ENCODE measurements around the gene MAGI2.

Gene MAGI2

DNA sequence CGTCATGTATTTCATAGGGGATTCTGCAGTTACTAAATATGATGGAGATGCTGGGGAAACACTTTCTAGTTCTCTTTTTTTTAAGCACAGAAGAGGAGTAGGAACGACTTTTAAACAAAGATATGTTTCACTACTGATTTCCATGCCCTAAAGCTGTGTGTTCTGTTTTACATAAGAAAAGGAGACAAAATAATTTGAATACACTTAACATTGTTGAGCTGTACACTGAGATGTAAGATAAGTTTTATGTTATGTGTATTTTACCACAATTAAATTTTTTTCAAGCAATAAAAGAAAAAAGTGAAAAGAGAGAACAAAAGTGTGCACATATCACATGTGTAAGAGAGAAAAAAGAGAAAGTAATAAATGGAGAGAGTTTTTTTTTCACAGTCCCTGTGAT lies 1246.7 kb downstream of the MAGI2 start:
- DNase-seq (ENCODE audit: extremely low spot score, insufficient read length, low read depth) (no peak), FAIRE-seq (no peak)

DNA sequence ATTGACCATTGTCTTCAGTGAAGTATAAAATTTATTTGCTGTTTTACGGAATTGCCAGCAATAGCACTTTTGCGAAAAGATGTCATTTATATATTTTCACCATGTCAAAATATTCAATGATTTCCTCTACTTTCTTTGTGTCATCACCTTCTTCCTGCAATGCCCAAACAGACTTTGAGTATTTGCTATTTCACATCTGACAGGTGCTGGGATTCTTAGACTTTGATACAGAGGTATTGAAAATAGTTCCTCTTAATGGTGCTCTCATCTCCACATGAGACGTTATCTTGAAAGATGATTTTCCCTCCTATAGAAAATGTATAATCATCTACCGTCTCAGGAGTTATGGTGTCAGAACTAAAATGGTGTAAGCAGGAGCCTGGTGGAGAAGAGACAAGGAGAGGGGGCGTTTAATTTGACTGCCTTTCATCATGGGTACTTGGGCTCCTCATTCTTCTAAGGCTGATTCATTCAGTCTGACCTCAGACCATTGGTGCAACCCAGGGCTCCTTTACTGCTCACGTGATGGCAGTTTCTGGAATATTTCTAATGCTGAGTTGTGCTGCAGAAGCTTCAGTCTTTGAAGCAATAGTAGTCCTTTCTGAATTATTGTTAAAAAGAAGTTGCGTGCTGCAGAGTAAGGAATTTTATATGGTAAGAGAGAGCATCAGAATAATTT lies 1250.3 kb downstream of the MAGI2 start:
- DNase-seq (ENCODE audit: extremely low spot score, insufficient read length, low read depth) (no peak), FAIRE-seq (no peak)

DNA sequence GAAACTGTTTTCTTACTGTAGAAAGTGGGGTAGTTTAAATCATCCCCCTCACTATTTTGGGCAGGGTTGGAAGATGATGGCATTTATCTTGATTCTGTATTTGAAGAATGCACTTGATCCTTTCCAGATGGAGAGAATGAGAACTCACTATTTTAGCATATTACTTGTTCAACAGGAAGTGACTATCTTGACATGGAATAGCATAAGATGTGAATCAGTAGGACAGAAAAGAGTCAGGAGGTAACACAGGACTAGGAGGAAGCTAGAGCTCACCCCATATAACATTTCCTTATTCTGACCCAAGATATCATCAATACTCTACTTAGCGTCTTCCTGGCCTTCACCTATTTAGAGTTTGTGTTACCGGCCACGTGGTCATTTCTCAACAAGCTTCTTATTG lies 1254.7 kb downstream of the MAGI2 start:
- DNase-seq (ENCODE audit: extremely low spot score, insufficient read length, low read depth), result no peak

DNA sequence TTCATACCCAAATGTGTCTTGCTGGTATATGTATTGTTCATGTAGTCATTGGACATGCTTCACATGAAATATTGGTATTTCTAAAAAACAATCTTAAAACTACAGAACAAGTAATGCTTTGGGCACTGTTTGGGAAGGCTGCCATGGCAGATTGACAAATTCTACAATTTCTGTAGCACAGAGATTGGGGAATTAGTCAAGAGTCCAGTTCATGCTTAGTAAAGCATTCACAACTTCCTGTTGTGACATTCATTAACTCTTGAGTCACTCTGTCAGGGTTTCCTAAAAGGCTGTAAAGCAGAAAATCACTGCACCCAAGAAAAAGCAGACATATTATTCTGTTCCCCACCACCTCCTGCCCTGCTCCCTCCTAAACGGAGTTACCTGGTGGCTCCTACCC lies 1256.0 kb downstream of the MAGI2 start:
- FAIRE-seq, result no peak
- DNase-seq (ENCODE audit: extremely low spot score, insufficient read length, low read depth), result no peak

More for the DNA sequence above, 1254.7 kb downstream of the MAGI2 start:
- FAIRE-seq, result no peak

DNA sequence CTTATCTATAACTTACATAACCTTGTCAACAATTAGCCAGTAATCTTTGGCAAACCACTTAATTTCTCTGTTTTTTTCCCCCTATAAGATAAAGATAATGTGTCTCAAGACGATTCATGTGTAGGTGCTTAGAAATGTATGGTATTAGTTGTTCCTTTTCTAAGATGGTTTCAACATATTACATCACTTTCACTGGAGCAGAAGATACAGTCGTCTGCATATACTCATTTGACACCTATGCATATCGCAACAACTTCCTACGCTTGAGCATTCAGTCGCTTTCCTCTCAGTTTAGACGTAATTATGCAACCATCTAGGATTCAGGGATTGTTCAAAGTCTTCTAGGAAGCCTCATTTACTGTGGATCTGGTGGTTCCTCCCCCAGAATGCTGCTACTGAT lies 1258.2 kb downstream of the MAGI2 start:
- FAIRE-seq (no peak), DNase-seq (ENCODE audit: extremely low spot score, insufficient read length, low read depth) (no peak)

DNA sequence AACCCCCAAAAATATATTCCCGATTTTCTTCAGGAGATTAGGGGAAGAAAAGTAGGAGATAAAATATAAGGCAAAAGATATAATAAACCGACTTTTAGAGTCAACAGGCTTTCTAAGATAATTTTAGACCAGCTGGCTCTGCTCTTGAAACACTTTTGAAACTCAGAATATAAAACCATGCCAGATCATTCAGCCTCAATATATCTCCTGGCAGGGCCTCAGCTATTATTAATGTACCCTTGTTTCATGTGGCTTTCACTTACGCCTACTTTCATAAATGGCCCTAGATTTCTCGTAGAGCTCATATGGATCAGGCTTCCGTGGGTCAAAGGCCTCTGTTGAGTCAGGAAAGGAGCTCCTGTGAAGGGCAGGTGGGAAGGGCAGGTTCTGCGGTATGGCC lies 1258.9 kb downstream of the MAGI2 start:
- FAIRE-seq (no peak), DNase-seq (ENCODE audit: extremely low spot score, insufficient read length, low read depth) (no peak)

DNA sequence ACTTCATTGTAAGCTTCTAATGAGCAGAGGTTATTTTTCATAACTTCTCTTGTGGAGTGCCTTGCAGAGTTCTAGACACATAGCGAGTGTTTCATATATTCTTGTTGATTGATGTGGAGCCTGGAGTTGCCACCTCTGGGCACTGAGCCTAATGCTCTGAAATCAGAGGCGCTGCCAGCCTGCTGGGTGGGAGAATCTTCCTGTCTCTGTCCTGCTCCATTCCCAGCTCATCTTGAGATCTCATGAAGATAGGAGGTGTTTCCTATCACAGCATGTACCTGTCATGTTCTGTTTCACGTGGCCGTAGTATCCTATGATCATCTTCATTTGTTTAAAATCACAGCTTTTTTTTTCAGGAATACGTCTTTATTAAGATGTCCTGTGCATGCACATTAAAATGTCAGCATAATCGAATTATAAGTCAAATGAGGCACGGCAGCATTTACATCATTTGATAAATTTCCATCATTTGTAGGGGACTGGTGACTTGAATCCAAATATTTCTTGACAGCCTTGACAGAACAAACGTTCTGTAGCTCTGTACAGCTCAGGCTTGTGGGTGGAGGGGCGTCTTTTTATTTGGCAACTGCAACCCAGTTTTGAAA lies 1261.9 kb downstream of the MAGI2 start:
- FAIRE-seq, result no peak
- DNase-seq (ENCODE audit: extremely low spot score, insufficient read length, low read depth), result no peak

DNA sequence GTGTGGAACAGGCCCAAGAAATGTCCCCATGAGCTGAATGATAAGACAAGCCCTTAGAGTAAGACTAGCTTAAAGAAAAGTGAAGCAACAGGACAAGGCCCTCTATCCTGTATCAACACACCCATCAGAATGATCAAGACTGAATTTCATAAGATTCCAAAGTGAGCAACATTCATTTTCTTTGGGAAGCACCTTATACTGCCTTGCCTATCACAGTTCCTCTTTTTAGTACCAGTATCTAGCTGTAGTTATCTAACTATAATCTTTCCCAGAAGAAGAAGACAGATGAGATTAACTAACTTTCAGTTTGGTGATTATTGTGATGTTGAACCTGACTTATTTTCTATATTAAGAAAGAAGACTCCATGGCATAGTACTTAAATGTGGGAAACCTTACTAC lies 1263.7 kb downstream of the MAGI2 start:
- FAIRE-seq, result no peak
- no peak for DNase-seq (ENCODE audit: extremely low spot score, insufficient read length, low read depth)

DNA sequence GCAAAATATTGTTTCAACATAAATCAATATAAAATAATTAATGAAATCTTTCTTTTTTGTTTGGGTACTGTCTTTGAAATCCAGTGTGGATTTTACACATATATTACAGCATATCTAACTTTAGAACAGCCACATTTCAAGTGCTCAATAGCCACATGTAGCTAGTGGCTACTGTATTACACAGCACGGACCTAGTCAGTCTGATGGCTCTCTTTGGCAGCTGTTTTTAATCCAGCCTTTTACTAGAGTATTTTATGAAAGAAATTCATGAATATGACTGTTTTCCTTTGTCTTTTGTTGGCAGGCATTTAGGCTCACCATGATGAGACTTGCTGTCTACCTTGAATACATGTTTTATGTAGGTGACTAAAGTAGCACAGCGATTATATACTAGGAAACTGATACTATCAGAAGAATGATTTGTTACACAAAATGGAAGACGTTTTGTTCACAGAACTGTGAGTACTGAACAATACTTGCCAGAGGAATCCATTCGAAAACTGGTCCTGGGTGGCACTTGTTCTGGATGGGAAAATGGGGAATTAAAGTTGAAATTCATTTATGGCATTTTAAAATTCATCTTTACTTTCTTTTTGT lies 1268.2 kb downstream of the MAGI2 start:
- DNase-seq (ENCODE audit: extremely low spot score, insufficient read length, low read depth) (no peak), FAIRE-seq (no peak)

DNA sequence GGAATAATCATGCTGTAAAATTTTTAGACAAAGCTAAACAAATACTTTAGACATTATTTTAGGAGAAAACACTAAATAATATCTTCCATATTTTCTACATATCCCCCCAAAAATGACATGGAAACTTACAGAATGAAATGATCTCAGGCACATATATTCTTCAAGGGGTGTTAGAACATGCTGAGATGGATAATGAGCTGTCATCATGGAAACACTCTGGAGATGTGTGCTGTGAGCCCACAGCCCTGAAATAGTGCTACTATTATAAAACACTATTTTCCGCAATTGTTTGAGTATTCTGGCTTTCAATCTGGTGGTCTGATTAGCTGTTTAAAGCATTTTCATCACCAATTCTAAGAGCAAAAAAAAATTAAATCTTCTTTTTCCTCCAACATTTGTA lies 1269.2 kb downstream of the MAGI2 start:
- DNase-seq (ENCODE audit: extremely low spot score, insufficient read length, low read depth) (no peak), FAIRE-seq (no peak)

DNA sequence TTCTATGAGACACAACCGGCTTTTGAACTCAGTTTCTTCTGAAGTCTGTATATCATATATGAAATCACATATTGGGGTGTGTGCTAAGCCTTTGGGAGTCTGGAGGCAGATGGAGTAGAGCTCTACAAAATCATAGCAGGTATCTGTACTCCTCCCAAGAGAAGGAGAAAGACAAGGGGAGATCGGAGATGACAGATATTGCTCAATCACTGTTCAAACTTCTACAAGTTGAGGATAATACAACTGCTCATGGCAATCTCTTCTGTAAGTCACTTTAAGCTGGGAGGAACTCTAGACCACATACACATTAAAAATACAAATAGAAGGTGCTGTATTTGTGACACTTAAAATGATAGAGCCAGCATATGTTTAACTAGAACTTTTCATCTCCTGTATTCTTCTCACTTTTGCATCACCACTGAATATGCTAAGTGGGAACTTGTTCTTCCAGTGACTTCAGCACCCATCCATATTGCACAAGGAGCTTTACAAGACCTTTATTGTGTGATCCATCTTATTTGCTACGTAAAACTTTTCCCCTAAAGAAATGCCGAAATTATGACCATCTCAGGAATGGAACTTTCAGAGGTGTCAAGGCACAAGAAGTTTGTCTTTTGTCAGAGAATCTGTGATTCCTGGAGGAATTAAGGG lies 1273.5 kb downstream of the MAGI2 start:
- DNase-seq (ENCODE audit: extremely low spot score, insufficient read length, low read depth), result no peak
- no peak for FAIRE-seq

DNA sequence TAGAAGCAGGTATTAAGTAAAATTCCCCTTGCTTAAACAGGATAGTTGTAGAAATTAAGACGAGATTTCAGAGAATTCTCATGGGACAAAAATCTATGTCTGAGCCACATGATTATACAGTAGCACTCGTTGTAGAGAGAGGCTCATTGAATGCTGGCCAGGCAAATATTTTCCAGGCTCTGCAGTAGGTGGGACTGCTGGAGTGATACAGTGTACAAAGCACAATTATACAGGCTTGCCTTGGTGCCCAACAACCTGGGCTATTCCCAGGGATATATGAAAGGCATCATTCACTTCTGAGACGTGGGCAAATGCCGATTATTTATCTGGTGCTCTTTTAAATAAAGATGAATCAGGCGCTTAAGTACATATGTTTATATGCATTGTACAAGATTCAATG lies 1274.3 kb downstream of the MAGI2 start:
- DNase-seq (ENCODE audit: extremely low spot score, insufficient read length, low read depth), result no peak
- FAIRE-seq, result no peak

DNA sequence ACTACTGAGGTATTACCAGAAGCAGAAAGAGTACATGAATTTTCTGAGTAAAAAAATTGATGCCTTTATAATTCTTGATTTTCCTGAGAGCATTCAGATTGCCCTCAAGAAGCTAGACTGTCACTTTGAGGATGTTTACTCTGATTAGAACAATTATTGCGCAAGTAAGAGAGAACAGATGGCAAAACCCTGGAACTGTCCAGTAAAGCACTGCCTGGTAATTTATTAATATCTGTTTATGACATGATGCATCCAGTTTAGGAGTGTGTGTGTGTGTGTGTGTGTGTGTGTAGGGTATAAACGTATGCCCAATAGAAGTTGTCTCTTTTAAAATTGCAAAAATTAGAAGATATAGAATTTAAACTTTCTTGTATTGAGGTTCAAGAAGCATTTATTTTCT lies 1275.1 kb downstream of the MAGI2 start:
- FAIRE-seq (no peak), DNase-seq (ENCODE audit: extremely low spot score, insufficient read length, low read depth) (no peak)

DNA sequence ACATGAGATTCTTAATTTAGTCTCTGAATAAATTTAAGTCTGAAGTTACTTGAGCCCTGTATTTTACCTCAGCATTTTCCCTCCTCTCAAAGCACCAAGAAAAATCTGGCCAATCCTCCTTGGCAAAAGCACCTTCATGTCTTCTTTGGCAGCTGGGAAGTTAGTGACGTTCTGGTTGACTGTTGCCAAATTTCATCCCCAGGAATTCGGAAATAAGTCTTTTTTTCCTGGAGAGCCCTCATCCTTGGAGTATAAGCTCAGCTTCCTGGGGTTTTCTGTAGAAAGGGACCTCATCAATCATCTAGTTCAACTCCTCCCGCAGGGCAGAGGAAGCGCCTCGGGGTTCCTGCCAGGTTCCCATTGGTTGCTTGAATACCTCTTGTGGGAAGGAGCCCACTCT lies 1277.3 kb downstream of the MAGI2 start:
- DNase-seq (ENCODE audit: extremely low spot score, insufficient read length, low read depth), result no peak
- FAIRE-seq, result no peak

DNA sequence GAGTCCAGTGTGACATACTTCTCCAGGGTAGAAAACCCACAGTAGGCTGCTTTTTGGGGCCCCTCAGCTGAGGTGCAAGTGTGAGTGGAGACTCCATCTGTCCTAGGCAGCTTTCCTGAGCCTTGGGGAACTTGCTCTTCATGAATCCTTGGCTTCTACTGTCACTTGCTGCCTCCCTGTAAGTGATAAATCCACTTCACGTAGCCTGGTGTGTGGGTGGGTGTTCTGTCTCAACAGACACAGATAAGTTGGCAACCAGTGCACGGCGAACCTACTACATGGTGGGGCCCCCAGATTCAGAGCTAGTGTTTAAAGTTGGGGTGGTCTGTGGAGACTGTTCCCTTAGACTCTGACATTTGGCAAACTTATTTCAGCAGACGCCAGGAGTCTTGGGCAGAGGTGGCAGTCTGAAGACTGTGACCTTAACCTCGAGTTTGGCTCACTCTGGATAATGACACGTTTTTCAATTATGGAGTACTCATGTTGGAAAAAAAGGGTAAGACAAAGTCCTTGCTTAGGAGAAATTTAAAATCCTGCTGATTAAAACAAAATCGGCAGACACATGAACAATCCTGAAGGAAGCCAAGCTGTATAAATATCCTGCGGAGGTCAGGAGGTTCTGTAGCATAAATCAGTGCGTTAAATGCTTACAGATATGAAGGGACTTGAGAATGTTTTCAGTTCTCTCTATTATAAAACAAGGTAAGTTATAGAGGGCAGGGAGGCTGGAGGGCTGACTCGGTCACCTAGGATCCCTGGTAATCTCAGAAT lies 1278.0 kb downstream of the MAGI2 start:
- no peak for DNase-seq (ENCODE audit: extremely low spot score, insufficient read length, low read depth)
- FAIRE-seq, result no peak

DNA sequence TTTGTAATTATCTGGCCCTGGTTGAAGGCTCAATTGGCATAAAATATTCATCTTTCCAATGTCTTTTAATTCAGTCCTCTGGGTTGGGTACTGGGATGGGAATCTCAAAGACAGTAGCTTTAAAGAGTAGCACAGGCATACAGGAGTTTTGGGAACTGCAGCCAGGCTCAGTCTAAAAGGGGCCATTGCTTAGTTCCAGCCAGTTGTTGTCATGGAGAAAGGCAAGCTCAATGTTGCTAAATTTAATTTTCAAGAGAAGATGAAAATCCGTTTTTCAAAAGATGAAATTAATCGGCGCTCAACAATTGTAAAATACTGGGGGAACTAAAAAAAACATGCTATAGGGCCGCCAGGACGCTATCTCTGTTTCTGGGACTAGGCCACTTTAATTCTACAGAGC lies 1279.8 kb downstream of the MAGI2 start:
- no peak for DNase-seq (ENCODE audit: extremely low spot score, insufficient read length, low read depth)
- FAIRE-seq, result no peak

DNA sequence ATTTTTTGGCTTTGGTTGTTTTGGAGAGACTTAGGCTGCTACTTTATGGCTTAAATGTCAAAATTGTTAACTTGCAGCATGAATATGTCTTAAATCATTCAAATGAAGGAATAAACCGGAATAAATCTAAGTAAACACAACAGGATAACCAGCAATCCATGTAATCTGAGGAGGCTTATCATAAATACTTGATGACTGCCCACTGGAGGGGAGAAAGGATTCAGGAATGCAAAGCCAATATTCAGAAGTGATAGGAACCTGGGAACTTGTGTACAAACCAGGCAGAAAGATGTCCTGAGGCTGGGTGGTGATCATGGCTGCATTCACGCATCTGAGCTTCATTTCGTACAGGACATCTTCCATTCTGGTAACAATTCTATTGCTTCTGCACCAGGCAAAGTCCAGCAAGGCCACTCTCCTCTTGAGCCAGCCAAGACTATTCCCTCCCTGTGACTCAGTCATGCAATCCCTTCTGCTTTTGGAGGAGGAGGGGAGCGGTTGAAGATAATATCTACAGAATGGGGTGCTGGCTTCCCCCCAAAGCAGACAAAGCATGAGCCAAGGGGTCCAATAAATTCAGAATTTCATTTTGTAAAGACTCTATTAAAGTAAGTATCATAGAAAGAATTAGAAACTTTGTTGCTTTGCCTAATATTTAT lies 1280.4 kb downstream of the MAGI2 start:
- no peak for FAIRE-seq
- no peak for DNase-seq (ENCODE audit: extremely low spot score, insufficient read length, low read depth)

DNA sequence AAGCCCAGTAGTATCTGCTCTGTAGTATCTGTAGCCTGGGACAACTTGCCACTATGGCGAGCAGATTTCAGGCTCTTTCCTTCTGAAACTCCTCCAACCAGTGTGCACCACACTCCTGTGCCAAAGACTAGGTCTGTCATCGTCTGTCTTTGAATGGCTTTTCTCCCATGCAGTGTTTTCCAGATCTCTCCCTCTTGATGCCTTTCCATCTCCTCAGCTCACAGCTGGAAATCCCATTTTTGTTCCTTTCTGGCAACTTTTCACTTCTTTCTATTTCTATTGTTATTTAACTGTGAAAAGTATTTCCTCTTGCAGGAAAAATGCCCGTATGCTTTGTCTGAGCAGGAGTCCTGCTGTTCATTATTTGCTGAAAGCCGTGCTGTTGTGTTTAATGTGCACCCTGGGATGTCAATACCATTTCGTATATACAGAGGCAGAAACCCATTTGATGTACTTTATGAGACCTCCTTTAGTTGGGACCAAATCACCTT lies 1281.2 kb downstream of the MAGI2 start:
- DNase-seq (ENCODE audit: extremely low spot score, insufficient read length, low read depth), result no peak
- no peak for FAIRE-seq

DNA sequence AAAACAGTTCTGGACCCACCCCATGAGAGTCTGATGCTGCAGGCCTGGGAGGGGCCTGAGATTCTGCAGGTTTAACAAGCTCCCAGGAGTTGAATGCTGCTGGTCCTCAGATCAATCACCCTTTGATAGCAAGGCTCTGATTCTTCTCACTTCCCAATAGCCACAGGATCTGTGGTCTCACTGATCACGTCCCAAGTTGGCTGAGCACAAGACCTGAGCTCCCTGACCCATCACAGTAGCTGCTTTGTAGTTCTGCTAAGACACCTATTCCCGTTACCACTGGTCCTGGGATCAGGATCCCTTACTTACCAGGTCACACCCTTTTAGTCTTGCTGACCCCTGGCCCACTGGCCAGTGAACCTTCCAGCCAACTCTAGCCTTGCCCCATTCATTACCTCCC lies 1282.1 kb downstream of the MAGI2 start:
- FAIRE-seq, result no peak
- no peak for DNase-seq (ENCODE audit: extremely low spot score, insufficient read length, low read depth)

DNA sequence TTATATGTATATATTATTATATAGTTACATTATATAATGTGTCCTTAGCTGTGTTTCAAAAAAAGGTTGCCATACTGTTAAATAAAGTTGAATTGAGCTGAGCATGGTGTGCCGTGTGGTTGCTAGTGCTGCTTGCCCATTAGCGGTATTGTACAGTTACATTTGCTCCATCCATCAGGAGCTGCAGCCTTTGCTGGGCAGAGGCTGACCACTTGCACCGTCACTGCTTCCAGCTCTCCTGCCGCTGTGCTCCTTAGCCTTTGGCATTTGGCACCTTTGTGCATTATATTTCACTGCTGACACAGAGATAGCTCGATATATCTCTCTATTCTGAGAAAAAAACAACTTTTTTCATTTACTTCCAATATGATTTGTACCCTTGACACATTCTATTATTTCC lies 1282.7 kb downstream of the MAGI2 start:
- no peak for DNase-seq (ENCODE audit: extremely low spot score, insufficient read length, low read depth)
- FAIRE-seq, result no peak

Measured in GM18507 (cell line).